Measurements from ENCODE around the gene LARGE2.

The LARGE2 gene

DNA sequence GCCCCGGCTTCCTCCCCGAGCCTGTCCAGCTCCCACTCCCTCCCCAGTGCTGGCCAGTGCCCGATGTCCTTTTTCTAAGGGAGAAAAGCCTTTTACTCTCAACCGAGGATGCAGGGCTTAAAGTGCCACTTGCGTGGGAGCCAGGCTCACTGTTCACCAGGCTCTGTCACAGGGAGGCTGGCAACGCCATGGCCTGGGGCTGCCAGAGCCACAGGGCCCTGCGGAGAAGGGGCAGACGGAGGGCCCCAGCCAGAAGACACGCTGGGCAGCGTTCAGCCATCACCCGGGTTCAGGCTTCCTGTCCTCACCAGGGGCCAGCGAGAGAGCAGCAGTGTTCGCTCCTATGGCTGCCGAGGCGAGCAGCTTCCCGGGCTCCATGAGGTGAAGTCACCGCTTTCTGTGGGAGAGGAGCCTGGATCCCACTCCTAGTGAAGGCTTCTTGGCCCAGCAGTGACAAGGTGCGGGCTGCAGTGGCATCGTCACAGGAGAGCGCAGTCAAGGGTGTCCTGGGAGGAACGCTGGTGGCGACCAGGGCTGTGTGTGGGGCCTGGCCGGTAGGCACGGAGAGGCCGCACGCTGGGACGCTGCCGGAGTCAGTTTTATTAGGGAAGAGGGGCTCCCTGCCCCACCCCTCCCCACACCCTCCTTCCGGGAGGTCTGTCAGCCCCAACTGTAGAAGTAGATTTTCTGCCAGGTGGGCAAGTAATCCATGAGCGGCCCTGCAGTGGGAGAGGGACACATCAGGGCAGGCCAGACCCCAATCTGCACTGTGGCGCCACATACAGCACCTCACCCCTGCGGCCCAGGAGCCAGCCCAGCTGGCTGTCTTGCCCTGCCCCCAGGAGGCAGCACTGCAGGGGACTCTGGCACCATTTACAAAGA is 12.6 kb upstream of the LARGE2 start:
- DNase-seq (ENCODE audit: low read depth), result no peak
- no peak overlapping the region for H3K4me3 ChIP-seq (ENCODE audit: low read depth, low read length)
- TF ChIP-seq MYC (IDR thresholded peaks at IDR 0.05; ENCODE audit: low read depth, low read length) (no peak), POLR2A (IDR thresholded peaks at IDR 0.05; ENCODE audit: extremely low read depth, insufficient read length) (no peak)
- TF ChIP-seq, protein P1, sequence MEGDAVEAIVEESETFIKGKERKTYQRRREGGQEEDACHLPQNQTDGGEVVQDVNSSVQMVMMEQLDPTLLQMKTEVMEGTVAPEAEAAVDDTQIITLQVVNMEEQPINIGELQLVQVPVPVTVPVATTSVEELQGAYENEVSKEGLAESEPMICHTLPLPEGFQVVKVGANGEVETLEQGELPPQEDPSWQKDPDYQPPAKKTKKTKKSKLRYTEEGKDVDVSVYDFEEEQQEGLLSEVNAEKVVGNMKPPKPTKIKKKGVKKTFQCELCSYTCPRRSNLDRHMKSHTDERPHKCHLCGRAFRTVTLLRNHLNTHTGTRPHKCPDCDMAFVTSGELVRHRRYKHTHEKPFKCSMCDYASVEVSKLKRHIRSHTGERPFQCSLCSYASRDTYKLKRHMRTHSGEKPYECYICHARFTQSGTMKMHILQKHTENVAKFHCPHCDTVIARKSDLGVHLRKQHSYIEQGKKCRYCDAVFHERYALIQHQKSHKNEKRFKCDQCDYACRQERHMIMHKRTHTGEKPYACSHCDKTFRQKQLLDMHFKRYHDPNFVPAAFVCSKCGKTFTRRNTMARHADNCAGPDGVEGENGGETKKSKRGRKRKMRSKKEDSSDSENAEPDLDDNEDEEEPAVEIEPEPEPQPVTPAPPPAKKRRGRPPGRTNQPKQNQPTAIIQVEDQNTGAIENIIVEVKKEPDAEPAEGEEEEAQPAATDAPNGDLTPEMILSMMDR (IDR thresholded peaks at IDR 0.05; ENCODE audit: low read depth, low read length), result no peak
- TF ChIP-seq, protein P2, sequence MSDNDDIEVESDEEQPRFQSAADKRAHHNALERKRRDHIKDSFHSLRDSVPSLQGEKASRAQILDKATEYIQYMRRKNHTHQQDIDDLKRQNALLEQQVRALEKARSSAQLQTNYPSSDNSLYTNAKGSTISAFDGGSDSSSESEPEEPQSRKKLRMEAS (IDR thresholded peaks at IDR 0.05; ENCODE audit: low read depth, low read length), result no peak

DNA sequence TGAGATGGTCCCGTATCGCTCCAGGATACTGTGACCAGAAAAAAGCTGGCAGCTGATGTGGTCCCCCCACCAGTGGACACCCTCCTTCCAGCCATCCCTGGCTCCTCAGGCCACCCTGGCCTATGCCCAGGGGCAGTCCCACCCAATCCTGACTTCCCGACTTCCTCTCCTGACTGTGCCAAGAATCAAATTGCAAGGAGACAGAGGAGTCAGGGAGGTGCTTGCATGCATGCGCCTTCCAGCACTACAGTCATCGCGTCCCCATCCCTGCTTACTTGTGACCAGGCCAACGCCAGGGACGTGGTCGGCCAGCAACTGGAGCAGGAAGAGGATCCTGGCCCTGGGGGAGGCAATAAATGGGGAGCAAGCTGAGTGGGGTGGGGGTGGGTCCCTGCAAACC is 11.8 kb upstream of the LARGE2 start:
- DNase-seq (ENCODE audit: low read depth), result no peak
- TF ChIP-seq POLR2A (IDR thresholded peaks at IDR 0.05; ENCODE audit: extremely low read depth, insufficient read length) (no peak), MYC (IDR thresholded peaks at IDR 0.05; ENCODE audit: low read depth, low read length) (no peak)
- TF ChIP-seq, protein P2 (IDR thresholded peaks at IDR 0.05; ENCODE audit: low read depth, low read length), result no peak
- TF ChIP-seq, protein P1 (IDR thresholded peaks at IDR 0.05; ENCODE audit: low read depth, low read length), result no peak
- H3K4me3 ChIP-seq (ENCODE audit: low read depth, low read length), result no peak overlapping the region

DNA sequence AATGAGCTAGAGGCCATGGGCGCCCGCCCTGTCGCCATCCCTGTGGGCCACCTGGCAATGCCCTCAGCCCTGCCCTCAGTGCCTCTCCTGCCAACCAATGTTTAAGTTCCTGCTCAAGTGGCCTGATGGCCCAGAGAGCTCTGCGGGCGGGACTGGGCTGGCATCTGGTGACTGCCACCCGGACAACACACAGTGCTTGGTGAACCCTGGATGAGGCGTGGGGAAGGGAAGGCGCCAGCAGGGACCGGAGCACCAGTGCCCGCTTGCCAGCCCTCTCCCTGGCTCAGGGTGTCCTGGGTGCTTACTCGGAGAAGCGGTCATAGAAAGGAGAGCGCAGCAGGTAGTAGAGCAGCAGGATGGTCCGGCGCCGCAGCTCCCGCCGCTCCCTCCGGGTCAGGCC is 8.9 kb upstream of the LARGE2 start:
- H3K4me3 ChIP-seq (ENCODE audit: low read depth, low read length), result no peak overlapping the region
- no peak for TF ChIP-seq POLR2A (IDR thresholded peaks at IDR 0.05; ENCODE audit: extremely low read depth, insufficient read length)
- no peak for TF ChIP-seq MYC (IDR thresholded peaks at IDR 0.05; ENCODE audit: low read depth, low read length)
- TF ChIP-seq, protein P2 (IDR thresholded peaks at IDR 0.05; ENCODE audit: low read depth, low read length), result no peak
- DNase-seq (ENCODE audit: low read depth), result no peak

DNA sequence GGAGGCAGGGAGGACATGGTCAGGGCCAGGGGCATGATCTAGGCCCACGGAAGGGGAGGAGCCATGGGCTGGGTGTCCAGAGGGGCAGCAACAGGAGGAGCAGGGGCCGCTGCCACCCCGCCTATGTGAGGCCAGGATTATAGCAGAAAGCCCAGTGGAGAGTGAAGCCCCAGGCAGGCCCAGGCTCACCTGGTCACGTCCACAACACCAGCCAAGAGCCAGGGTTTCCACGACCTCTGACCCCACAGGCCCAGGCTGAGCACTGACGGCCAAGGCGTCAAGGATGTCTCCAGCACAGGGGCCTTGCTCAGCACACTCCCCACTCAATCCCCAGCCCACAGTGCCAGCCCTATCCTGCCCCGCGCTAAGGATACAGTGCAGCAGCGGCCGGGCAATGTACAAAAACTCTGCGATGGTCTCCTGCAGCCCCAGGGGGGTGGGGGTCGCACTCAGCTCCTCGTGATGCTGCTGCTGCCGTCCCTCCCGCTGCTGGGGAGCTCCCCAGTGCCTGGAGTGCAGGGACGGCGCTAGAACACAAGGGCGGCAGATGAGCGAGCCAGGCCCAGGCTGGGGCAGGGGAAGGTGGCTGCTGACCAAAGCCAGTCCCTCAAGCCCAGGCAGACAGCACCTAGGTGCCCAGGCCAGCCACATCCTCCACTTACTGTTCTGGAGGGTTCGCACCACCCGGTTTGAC is 8.4 kb upstream of the LARGE2 start:
- DNase-seq (ENCODE audit: low read depth), result no peak
- TF ChIP-seq POLR2A (IDR thresholded peaks at IDR 0.05; ENCODE audit: extremely low read depth, insufficient read length) (no peak), MYC (IDR thresholded peaks at IDR 0.05; ENCODE audit: low read depth, low read length) (no peak)
- TF ChIP-seq, protein P2 (IDR thresholded peaks at IDR 0.05; ENCODE audit: low read depth, low read length), result no peak
- TF ChIP-seq, protein P1 (IDR thresholded peaks at IDR 0.05; ENCODE audit: low read depth, low read length), result no peak
- H3K4me3 ChIP-seq (ENCODE audit: low read depth, low read length), result no peak overlapping the region

DNA sequence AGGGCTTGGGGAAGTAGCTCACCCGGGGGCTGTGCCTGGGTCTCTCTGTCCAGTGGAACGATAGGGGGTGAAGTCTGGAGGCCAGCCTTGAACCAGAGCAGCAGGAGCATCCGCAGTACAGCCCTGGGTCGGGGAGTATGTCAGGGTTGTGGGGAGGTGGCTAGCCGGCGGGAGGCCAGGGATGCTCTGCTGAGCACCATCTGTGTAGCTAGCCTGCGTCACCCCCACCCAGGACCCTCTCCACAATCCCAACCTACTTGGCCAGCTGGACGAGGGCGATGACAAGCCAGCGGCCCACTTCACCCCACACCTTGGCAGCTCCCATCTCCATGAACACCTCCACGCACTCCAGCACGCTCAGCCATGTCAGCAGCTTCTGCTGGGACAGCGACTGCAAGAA is 7.0 kb upstream of the LARGE2 start:
- H3K4me3 ChIP-seq (ENCODE audit: low read depth, low read length), result no peak overlapping the region
- no peak for DNase-seq (ENCODE audit: low read depth)
- TF ChIP-seq POLR2A (IDR thresholded peaks at IDR 0.05; ENCODE audit: extremely low read depth, insufficient read length) (no peak), MYC (IDR thresholded peaks at IDR 0.05; ENCODE audit: low read depth, low read length) (no peak)
- TF ChIP-seq, protein P2 (IDR thresholded peaks at IDR 0.05; ENCODE audit: low read depth, low read length), result no peak
- TF ChIP-seq, protein P1 (IDR thresholded peaks at IDR 0.05; ENCODE audit: low read depth, low read length), result no peak

DNA sequence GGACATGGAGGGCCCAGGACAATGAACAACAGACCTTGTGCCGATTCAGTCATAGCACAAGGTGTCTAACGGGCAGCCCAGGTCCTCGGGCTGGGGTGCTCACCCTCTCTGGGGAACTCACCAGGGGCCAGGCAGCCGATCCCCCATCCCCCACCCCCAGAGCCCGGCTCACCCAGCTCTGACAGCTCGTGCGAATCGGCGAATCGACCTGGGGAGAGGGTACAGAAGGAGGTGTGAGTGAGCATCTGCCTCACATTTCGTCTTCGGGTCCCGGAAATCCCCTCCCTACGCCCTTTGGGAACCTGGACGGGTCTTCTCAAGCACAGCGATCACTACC is 5.2 kb upstream of the LARGE2 start:
- H3K4me3 ChIP-seq (ENCODE audit: low read depth, low read length), result peak overlapping the region; percentile 90
- no peak for DNase-seq (ENCODE audit: low read depth)
- no peak for TF ChIP-seq MYC (IDR thresholded peaks at IDR 0.05; ENCODE audit: low read depth, low read length)

Measured in NB4 (cell line).